Suprapubic skin (tissue), 3 donors: ENCODE data around the gene SPDYE3.

Experiments used
- POLR2A ChIP-seq, 2 donors: fragments of 450-650 bp; IDR thresholded peaks; one replicate each; pipeline ENCODE4 v1.6.1; 2017; ENCODE audit warnings: antibody characterized with exemption in 2 of 2, mild to moderate bottlenecking in 2 of 2, moderate library complexity in 2 of 2
- TF ChIP-seq, protein P1 (sequence below), 2 donors: fragments of 200-600 bp in 1 of 2; fragments of 450-650 bp in 1 of 2; sonication (generic) in 1 of 2; IDR thresholded peaks; one replicate each; pipeline ENCODE4 v1.5.1; 2016 to 2019; ENCODE audit warnings: antibody characterized with exemption in 2 of 2, mild to moderate bottlenecking in 1 of 2, moderate library complexity in 1 of 2

GRCh38 chr7:100363098-100363497 lies 55.6 kb downstream of the SPDYE3 start:
- TF ChIP-seq, protein P1, sequence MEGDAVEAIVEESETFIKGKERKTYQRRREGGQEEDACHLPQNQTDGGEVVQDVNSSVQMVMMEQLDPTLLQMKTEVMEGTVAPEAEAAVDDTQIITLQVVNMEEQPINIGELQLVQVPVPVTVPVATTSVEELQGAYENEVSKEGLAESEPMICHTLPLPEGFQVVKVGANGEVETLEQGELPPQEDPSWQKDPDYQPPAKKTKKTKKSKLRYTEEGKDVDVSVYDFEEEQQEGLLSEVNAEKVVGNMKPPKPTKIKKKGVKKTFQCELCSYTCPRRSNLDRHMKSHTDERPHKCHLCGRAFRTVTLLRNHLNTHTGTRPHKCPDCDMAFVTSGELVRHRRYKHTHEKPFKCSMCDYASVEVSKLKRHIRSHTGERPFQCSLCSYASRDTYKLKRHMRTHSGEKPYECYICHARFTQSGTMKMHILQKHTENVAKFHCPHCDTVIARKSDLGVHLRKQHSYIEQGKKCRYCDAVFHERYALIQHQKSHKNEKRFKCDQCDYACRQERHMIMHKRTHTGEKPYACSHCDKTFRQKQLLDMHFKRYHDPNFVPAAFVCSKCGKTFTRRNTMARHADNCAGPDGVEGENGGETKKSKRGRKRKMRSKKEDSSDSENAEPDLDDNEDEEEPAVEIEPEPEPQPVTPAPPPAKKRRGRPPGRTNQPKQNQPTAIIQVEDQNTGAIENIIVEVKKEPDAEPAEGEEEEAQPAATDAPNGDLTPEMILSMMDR (IDR thresholded peaks at IDR 0.05) = no peak
- TF ChIP-seq POLR2A (IDR thresholded peaks at IDR 0.05) = no peak
